GM19099 (cell line): Measurements from ENCODE around the gene RGS4.

Source experiments
- POLR2A ChIP-seq: IDR thresholded peaks from 3 replicates; pipeline ENCODE4 v1.6.1; 2011; ENCODE audit warnings: low read depth; ENCODE audit not compliant: insufficient read length; ENCODE audit errors: extremely low read depth

Gene RGS4

GRCh38 chr1:163083690-163084089 lies 14.5 kb downstream of the RGS4 start:
- TF ChIP-seq POLR2A = no peak

GRCh38 chr1:163084330-163084729 lies 15.2 kb downstream of the RGS4 start:
- TF ChIP-seq POLR2A = no peak

GRCh38 chr1:163085041-163085903 lies 16.1 kb downstream of the RGS4 start:
- TF ChIP-seq POLR2A = no peak

- TF ChIP-seq POLR2A = no peak
Measured at GRCh38 chr1:163085904-163086268, 16.7 kb downstream of the RGS4 start.

- no peak for TF ChIP-seq POLR2A
Measured at GRCh38 chr1:163090321-163090945, 21.3 kb downstream of the RGS4 start.

GRCh38 chr1:163093169-163093568 lies 24.0 kb downstream of the RGS4 start:
- TF ChIP-seq POLR2A = no peak

- TF ChIP-seq POLR2A = no peak
Measured at GRCh38 chr1:163093579-163093978, 24.4 kb downstream of the RGS4 start.

- TF ChIP-seq POLR2A = no peak
Measured at GRCh38 chr1:163094182-163094581, 25.0 kb downstream of the RGS4 start.

- TF ChIP-seq POLR2A = no peak
Measured at GRCh38 chr1:163094589-163094988, 25.4 kb downstream of the RGS4 start.

GRCh38 chr1:163095213-163095612 lies 26.1 kb downstream of the RGS4 start:
- no peak for TF ChIP-seq POLR2A

GRCh38 chr1:163102590-163102989 lies 33.4 kb downstream of the RGS4 start:
- no peak for TF ChIP-seq POLR2A

- no peak for TF ChIP-seq POLR2A
Measured at GRCh38 chr1:163104385-163105099, 35.4 kb downstream of the RGS4 start.

- TF ChIP-seq POLR2A = no peak
Measured at GRCh38 chr1:163106364-163106987, 37.3 kb downstream of the RGS4 start.

GRCh38 chr1:163107655-163108054 lies 38.5 kb downstream of the RGS4 start:
- no peak for TF ChIP-seq POLR2A

GRCh38 chr1:163115887-163116286 lies 46.7 kb downstream of the RGS4 start:
- no peak for TF ChIP-seq POLR2A
